ENCODE measurements around the gene KCNE5. TPM values are rescaled to one million over a fixed set of nuclear protein-coding genes. Genes with fewer than 3 reads are reported as not detected.
"Not testable (repeated sequence)": the region's sequence is repeated elsewhere in the genome, so short reads cannot be mapped to it uniquely, and the experiment has no call there.

The KCNE5 gene
- total RNA-seq, 2 experiments from 2014 or later, result 0.21 to 0.68 TPM

DNA sequence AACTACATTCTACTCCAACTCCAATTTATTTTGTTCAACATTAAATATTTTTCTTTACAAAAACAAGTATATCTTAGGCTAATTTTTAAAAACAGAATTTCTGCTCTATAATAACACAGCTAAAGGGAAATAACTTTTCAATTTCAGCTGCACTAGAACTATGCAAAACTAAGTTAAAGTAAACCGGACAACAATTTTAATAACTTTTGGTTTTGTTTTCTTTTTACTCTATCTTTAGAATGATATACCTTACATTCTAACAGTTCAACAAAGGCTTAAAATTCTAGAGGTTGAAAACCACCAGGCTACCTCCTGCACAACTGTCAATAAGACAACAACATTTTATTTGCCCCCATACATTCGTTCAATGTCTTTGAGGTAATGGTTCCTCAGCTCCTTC lies 18.7 kb upstream of the KCNE5 start:
- DNase-seq (no peak), ATAC-seq (no peak)
- ChIA-PET POLR2A (no interaction called here), CTCF (interaction anchor here (1.0 to 1.4 kb wide), 2 partner anchors 9 to 247 kb away, joined by 4 read pairs; no protein-coding TSS in a partner anchor)
- Mint-ChIP-seq H3K27ac (no peak overlapping the region), H3K36me3 (ENCODE audit: low read depth) (peaks cover 15% of the 10 kb centered on the region), H3K27me3 (ENCODE audit: low read depth) (no peaks in the 10 kb centered on the region), H3K4me3 (no peak overlapping the region), H3K9me3 (ENCODE audit: insufficient read depth) (no peaks in the 10 kb centered on the region), H3K4me1 (ENCODE audit: low read depth) (peaks cover 11% of the 10 kb centered on the region)

DNA sequence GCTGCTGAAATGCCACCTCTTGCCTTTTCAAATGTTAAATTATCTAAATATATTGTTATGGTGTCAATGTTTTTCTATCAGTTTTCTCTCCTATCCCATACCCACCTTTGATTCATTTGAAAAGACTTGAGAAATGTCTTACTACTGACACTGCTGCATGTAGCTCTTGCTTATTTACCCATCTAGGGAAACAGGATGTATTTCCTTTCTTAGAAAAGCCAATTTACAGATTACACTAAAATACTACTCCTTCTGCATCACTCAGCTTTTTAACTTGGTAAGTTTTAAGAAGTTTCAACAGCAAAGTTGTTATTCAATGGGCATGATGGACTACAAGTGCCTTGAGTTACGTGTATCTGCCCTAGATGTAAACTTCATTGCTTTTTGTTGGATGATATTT lies 13.2 kb upstream of the KCNE5 start:
- Mint-ChIP-seq H3K4me3 (peak overlapping the region; percentile 14), H3K36me3 (ENCODE audit: low read depth) (peaks cover 20% of the 10 kb centered on the region), H3K27ac (peak overlapping the region; percentile 44), H3K9me3 (ENCODE audit: insufficient read depth) (no peaks in the 10 kb centered on the region), H3K4me1 (ENCODE audit: low read depth) (peaks cover 22% of the 10 kb centered on the region), H3K27me3 (ENCODE audit: low read depth) (no peaks in the 10 kb centered on the region)
- ChIA-PET POLR2A (no interaction called here), CTCF (interaction anchor here (0.9 kb wide), 1 partner anchor 152 kb away, joined by 3 read pairs; no protein-coding TSS in a partner anchor)
- ATAC-seq, result no peak
- DNase-seq, result no peak

DNA sequence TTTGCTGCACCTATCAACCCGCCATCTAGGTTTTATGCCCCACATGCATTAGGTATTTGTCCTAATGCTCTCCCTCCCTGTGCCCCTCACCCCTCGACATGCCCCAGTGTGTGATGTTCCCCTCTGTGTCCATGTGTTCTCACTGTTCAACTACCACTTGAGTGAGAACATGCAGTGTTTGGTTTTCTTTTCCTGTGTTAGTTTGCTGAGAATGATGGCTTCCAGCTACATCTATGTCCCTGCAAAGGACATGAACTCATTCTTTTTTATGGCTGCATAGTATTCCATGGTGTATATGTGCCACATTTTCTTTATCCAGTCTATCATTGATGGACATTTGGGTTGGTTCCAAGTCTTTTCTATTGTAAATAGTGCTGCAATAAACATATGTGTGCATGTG lies 12.5 kb upstream of the KCNE5 start:
- H3K27me3 Mint-ChIP-seq (ENCODE audit: low read depth); CTCF ChIA-PET; POLR2A ChIA-PET; H3K4me3 Mint-ChIP-seq; ATAC-seq; DNase-seq; H3K9me3 Mint-ChIP-seq (ENCODE audit: insufficient read depth): not testable (repeated sequence)
- peak overlapping the region; percentile 39 for H3K27ac Mint-ChIP-seq
- peaks cover 19% of the 10 kb centered on the region for H3K36me3 Mint-ChIP-seq (ENCODE audit: low read depth)
- H3K4me1 Mint-ChIP-seq (ENCODE audit: low read depth), result peaks cover 22% of the 10 kb centered on the region

DNA sequence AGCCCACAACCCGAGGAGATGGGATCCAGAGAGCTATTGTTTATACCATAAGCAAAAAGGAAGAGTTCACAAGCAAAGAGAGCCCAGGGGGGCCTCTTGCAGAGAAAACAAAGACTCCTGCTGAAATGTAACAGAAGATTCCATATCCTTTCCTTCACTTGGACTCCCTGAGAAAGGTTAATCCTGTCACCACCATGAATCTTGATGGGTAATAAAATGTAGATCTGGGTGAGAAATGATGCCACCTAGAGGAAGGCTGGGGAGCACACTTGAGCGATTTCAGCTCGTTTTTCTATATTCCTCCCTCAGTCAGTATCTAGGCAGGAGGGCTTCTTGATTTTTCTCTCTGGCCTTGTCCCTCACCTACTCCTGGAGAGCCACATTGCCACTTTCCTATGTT lies 10.2 kb upstream of the KCNE5 start:
- CTCF ChIA-PET, result interaction anchor here (0.7 to 3.5 kb wide), 13 partner anchors 8 to 256 kb away, joined by 3 to 29 read pairs (median 4); partner anchors contain the start of genes GUCY2F and NXT2
- DNase-seq, result no peak
- POLR2A ChIA-PET, result no interaction called here
- peaks cover 16% of the 10 kb centered on the region for H3K36me3 Mint-ChIP-seq (ENCODE audit: low read depth)
- no peaks in the 10 kb centered on the region for H3K27me3 Mint-ChIP-seq (ENCODE audit: low read depth)
- H3K4me3 Mint-ChIP-seq, result no peak overlapping the region
- peaks cover 22% of the 10 kb centered on the region for H3K4me1 Mint-ChIP-seq (ENCODE audit: low read depth)
- ATAC-seq, result no peak
- no peaks in the 10 kb centered on the region for H3K9me3 Mint-ChIP-seq (ENCODE audit: insufficient read depth)
- no peak overlapping the region for H3K27ac Mint-ChIP-seq

DNA sequence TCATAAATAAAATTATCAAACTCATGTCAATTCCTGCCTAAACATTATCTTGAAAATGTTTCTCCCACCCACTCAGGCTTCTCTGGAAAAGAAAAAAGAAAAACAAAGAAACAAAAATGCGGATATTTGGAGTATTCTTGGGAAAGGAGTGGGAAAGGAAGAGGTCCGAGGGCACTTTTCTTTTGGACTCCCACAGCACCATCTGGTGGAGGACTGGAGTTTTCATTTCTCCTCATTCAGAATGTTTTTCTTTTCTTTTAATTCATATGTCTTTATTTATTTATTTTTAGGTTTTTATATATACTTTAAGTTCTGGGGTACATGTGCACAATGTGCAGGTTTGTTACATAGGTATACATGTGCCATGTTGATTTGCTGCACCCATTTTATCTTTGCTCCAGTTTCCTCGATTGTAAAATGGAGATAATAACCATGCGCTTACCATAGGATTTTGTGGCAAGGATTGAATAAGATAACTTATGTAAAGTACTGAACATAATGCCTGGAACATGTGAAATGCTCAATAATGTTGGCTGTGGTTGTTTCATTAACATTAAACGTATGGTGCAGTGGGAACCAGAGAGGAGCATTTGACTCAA lies 8.0 kb upstream of the KCNE5 start:
- no peak overlapping the region for H3K4me3 Mint-ChIP-seq
- peaks cover 5% of the 10 kb centered on the region for H3K36me3 Mint-ChIP-seq (ENCODE audit: low read depth)
- CTCF ChIA-PET, result interaction anchor here (1.0 to 3.5 kb wide), 5 partner anchors 12 to 151 kb away, joined by 3 to 29 read pairs (median 8); partner anchors contain the start of genes GUCY2F and NXT2
- peaks cover 8% of the 10 kb centered on the region for H3K4me1 Mint-ChIP-seq (ENCODE audit: low read depth)
- ATAC-seq (no peak), DNase-seq (no peak)
- no peak overlapping the region for H3K27ac Mint-ChIP-seq
- H3K9me3 Mint-ChIP-seq (ENCODE audit: insufficient read depth), result no peaks in the 10 kb centered on the region
- POLR2A ChIA-PET, result no interaction called here
- H3K27me3 Mint-ChIP-seq (ENCODE audit: low read depth), result no peaks in the 10 kb centered on the region

DNA sequence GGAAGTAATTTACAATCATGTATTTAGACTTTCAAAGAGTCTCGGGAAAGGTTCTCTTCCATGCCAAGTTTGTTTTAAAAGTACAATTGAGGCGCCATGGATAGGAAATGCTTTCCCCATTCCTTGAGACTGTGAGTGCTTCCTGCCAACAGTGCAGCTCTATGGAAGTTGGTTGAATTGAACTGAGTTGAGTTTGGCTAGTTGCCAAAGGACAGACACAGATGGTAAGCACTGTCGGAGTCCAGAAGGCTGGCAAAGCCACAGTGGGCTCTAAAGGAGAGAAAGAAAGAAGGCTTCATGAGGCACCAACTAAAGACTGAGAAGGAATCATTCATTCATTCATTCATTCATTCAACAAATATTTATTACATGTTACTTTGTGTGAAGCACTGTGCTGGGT lies 4.3 kb upstream of the KCNE5 start:
- Mint-ChIP-seq H3K27ac (no peak overlapping the region), H3K4me3 (no peak overlapping the region), H3K9me3 (ENCODE audit: insufficient read depth) (no peaks in the 10 kb centered on the region), H3K4me1 (ENCODE audit: low read depth) (no peaks in the 10 kb centered on the region), H3K36me3 (ENCODE audit: low read depth) (no peaks in the 10 kb centered on the region), H3K27me3 (ENCODE audit: low read depth) (no peaks in the 10 kb centered on the region)
- ChIA-PET POLR2A (no interaction called here), CTCF (interaction anchor here (0.6 kb wide), 1 partner anchor 143 kb away, joined by 3 read pairs; no protein-coding TSS in a partner anchor)
- DNase-seq (no peak), ATAC-seq (no peak)

DNA sequence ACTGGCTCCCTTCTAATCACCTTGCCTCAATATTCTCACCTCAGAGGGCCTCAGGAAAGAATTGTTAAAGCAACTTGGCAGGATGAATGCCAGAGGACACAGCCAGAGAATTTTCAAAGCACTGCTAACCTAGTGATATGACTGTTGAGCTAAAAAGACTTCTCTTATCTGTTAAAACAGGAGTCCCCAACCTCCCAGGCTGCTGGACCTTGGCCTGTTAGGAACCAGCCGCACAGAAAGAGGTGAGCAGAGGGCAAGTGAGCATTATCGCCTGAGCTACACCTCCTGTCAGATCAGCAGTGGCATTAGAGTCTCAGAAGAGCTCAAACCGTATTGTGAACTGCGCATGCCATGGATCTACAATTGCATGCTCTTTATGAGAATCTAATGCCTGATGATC lies 1.7 kb upstream of the KCNE5 start:
- no peaks in the 10 kb centered on the region for H3K27me3 Mint-ChIP-seq (ENCODE audit: low read depth)
- ATAC-seq (no peak), DNase-seq (no peak)
- no peaks in the 10 kb centered on the region for H3K9me3 Mint-ChIP-seq (ENCODE audit: insufficient read depth)
- no peak overlapping the region for H3K4me3 Mint-ChIP-seq
- no peaks in the 10 kb centered on the region for H3K4me1 Mint-ChIP-seq (ENCODE audit: low read depth)
- POLR2A ChIA-PET, result no interaction called here
- no peak overlapping the region for H3K27ac Mint-ChIP-seq
- H3K36me3 Mint-ChIP-seq (ENCODE audit: low read depth), result no peaks in the 10 kb centered on the region
- CTCF ChIA-PET, result interaction anchor here (1.2 to 1.9 kb wide), 3 partner anchors 9 to 230 kb away, joined by 3 to 5 read pairs (median 3); no protein-coding TSS in a partner anchor

DNA sequence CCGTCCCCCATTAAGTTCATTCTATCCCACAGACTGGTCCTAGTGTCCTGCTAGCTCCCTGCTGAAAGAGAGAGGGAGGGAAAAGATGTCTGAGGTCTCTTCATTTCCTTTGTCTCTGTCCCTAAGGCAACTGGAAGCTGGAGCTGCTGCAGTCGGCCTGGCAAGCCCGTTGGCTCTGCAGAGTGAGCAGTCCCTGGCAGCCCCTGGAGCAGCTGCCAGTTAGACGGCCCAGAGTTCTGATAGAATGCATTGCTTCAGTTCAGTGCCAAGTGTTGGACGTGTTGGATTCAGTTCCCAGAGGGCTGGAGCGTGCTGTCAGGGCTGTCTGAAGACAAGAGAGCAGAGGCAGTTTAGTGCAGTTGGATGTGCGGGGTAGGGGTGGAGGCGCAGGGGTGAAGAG lies 975 bp downstream of the KCNE5 start:
- CTCF ChIA-PET, result no interaction called here
- Mint-ChIP-seq H3K27me3 (ENCODE audit: low read depth) (no peaks in the 10 kb centered on the region), H3K9me3 (ENCODE audit: insufficient read depth) (no peaks in the 10 kb centered on the region), H3K27ac (no peak overlapping the region), H3K36me3 (ENCODE audit: low read depth) (no peaks in the 10 kb centered on the region), H3K4me1 (ENCODE audit: low read depth) (peaks cover 9% of the 10 kb centered on the region), H3K4me3 (no peak overlapping the region)
- ATAC-seq (no peak), DNase-seq (no peak)
- POLR2A ChIA-PET, result no interaction called here

DNA sequence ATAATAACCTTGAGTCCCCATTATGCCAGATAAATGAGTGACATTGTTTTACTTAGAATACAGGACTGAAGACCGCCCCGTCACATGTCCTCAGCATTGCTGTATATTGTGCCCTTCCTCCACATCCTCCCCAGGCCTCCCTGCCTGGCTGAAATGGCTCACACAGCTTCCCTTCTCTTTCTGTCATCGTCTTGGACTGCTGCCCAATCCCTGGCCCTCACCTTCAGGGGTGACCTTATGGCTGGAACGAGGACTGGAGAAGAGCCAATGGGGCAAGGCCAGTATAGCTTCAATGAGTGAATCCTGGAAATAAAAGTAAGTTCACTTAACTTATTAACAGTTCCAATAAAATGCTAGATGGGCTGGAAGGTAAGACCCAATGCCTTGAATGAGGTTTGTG lies 2.7 kb downstream of the KCNE5 start:
- no peak overlapping the region for H3K27ac Mint-ChIP-seq
- H3K36me3 Mint-ChIP-seq (ENCODE audit: low read depth), result no peaks in the 10 kb centered on the region
- peaks cover 9% of the 10 kb centered on the region for H3K4me1 Mint-ChIP-seq (ENCODE audit: low read depth)
- ChIA-PET CTCF (no interaction called here), POLR2A (no interaction called here)
- H3K4me3 Mint-ChIP-seq, result no peak overlapping the region
- ATAC-seq (no peak), DNase-seq (no peak)
- H3K9me3 Mint-ChIP-seq (ENCODE audit: insufficient read depth), result no peaks in the 10 kb centered on the region
- H3K27me3 Mint-ChIP-seq (ENCODE audit: low read depth), result no peaks in the 10 kb centered on the region

DNA sequence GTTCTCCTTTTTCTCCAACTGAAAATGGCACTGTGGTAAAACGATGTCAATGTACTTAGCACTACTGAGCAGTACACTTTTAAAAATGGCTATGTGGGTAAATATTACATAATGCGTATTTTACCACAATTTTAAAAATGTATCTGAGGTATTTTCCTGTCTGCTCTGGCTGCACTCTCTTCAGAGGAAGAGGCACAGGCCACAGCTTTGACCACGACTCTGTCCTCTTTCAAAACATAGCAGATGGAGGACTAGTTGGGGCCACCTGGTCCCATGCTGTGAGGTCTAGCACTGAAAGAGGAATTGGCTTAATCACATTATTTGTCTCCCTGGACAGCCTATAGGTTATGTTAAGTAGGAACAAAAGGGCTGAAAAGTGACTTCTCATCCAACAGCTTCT lies 5.2 kb downstream of the KCNE5 start:
- no peak overlapping the region for H3K27ac Mint-ChIP-seq
- no peak for DNase-seq
- peaks cover 9% of the 10 kb centered on the region for H3K4me1 Mint-ChIP-seq (ENCODE audit: low read depth)
- CTCF ChIA-PET, result no interaction called here
- no peaks in the 10 kb centered on the region for H3K36me3 Mint-ChIP-seq (ENCODE audit: low read depth)
- H3K27me3 Mint-ChIP-seq (ENCODE audit: low read depth), result no peaks in the 10 kb centered on the region
- no peak overlapping the region for H3K4me3 Mint-ChIP-seq
- no peaks in the 10 kb centered on the region for H3K9me3 Mint-ChIP-seq (ENCODE audit: insufficient read depth)
- POLR2A ChIA-PET, result no interaction called here
- ATAC-seq, result no peak

DNA sequence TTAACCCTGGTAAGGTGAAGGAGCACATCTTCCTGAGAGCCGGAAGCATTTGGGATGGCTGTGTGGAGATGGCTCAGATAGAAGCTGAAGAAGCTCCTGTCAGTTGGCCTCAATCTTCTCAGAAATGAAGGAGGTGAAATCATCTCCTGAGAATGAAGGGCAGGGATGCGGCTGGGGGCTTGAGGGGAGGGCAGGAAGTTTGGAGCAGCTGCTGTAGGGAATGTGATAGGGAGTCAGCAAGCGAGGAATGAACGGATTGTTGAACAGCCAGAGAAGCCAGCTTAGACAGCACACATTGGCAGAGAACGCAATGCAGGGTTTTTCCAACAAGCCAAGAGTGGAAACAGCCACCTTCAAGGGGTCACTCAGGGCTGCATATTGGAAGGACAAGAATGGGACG lies 10.0 kb downstream of the KCNE5 start:
- Mint-ChIP-seq H3K27ac (no peak overlapping the region), H3K4me1 (ENCODE audit: low read depth) (peaks cover 6% of the 10 kb centered on the region), H3K9me3 (ENCODE audit: insufficient read depth) (no peaks in the 10 kb centered on the region), H3K4me3 (no peak overlapping the region), H3K36me3 (ENCODE audit: low read depth) (no peaks in the 10 kb centered on the region), H3K27me3 (ENCODE audit: low read depth) (peaks cover 2% of the 10 kb centered on the region)
- ChIA-PET CTCF (no interaction called here), POLR2A (no interaction called here)
- ATAC-seq, result no peak
- DNase-seq, result no peak

DNA sequence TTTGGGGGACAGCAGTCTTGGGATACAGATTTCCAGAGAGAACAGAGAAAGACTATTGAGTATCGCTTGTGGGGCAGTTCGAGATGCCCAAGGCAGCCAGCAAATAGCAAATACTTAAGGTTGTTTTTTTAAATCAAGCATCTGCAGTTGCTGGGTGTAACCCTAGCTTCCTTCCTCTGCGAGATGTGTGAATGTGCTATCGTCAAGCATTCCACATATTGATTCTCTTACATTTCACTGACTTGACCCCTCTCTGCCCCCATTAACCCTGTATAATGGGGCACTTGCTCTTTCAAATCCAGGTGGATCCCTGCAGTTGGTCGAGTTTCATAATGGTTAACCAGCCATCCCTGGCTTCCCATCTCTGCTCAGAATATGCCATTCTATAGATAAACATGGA lies 23.5 kb downstream of the KCNE5 start:
- ATAC-seq (no peak), DNase-seq (no peak)
- ChIA-PET POLR2A (no interaction called here), CTCF (no interaction called here)
- no peak overlapping the region for H3K4me3 Mint-ChIP-seq
- no peaks in the 10 kb centered on the region for H3K4me1 Mint-ChIP-seq (ENCODE audit: low read depth)
- no peaks in the 10 kb centered on the region for H3K36me3 Mint-ChIP-seq (ENCODE audit: low read depth)
- H3K9me3 Mint-ChIP-seq (ENCODE audit: insufficient read depth), result no peaks in the 10 kb centered on the region
- H3K27me3 Mint-ChIP-seq (ENCODE audit: low read depth), result peaks cover 32% of the 10 kb centered on the region
- no peak overlapping the region for H3K27ac Mint-ChIP-seq

DNA sequence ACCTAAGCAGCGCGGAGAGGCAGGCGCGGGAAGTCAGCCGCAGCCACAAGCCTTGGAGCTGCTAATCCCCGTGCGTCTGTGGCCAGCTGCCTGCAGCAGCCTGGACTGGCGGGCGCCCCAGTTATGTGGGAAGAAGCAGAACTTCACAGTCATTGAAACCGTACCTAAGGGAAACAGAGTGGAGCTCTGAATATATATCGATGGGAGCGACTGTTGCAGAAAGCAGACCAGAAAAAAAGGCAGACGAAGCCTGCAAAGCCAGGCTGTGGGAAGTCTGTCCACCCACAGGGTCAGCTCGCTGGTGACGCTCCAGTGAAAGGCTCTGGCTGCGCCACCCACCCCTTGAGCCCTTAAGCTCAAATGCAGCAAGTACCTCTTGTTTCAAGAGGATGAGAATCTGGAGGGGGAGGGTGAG lies 24.7 kb downstream of the KCNE5 start:
- ChIA-PET POLR2A (no interaction called here), CTCF (no interaction called here)
- H3K4me1 Mint-ChIP-seq (ENCODE audit: low read depth), result no peaks in the 10 kb centered on the region
- no peak overlapping the region for H3K4me3 Mint-ChIP-seq
- H3K27ac Mint-ChIP-seq, result no peak overlapping the region
- ATAC-seq (no peak), DNase-seq (no peak)
- H3K27me3 Mint-ChIP-seq (ENCODE audit: low read depth), result peaks cover 22% of the 10 kb centered on the region
- H3K9me3 Mint-ChIP-seq (ENCODE audit: insufficient read depth), result no peaks in the 10 kb centered on the region
- no peaks in the 10 kb centered on the region for H3K36me3 Mint-ChIP-seq (ENCODE audit: low read depth)
